Heart right ventricle (tissue), 16 donors: ENCODE measurements around the gene ACOXL. TPM values are rescaled to one million over a fixed set of nuclear protein-coding genes. Genes with fewer than 3 reads are reported as not detected.

Experiments used
- ATAC-seq, 8 donors: fragments of 200-7000 bp; cut with Tn5 transposase; one replicate each; pipeline ENCODE4 v1.9.1; 2020; ENCODE audit warnings: mild to moderate bottlenecking in 8 of 8, moderate library complexity in 8 of 8, moderate number of reproducible peaks in 1 of 8
- DNase-seq, 2 donors: peaks; one replicate each; pipeline ENCODE4 v3.0.0-alpha.2; 2020
- H3K27ac ChIP-seq, 10 donors: fragments of 200-600 bp; sonication (generic) in 2 of 10; one replicate each; pipeline versions ENCODE4 v1.5.0 to v1.8.0; 2020 to 2022; ENCODE audit warnings: mild to moderate bottlenecking in 3 of 10
- H3K27me3 ChIP-seq, 7 donors: fragments of 200-600 bp; one replicate each; pipeline ENCODE4 v1.8.0; 2021 to 2022; ENCODE audit warnings: mild to moderate bottlenecking in 2 of 7
- H3K36me3 ChIP-seq, 9 donors: fragments of 200-600 bp; sonication (generic) in 1 of 9; one replicate each; pipeline versions ENCODE4 v1.5.0 to v1.8.0; 2020 to 2022; ENCODE audit warnings: mild to moderate bottlenecking in 2 of 9
- H3K4me1 ChIP-seq, 9 donors: fragments of 200-600 bp; sonication (generic) in 1 of 9; one replicate each; pipeline versions ENCODE4 v1.5.0 to v1.8.0; 2020 to 2022; ENCODE audit warnings: mild to moderate bottlenecking in 4 of 9
- H3K4me3 ChIP-seq, 10 donors: fragments of 200-600 bp; sonication (generic) in 2 of 10; one replicate each; pipeline versions ENCODE4 v1.5.0 to v1.8.0; 2020 to 2022; ENCODE audit warnings: mild to moderate bottlenecking in 7 of 10, moderate library complexity in 2 of 10
- H3K9me3 ChIP-seq, 11 donors: fragments of 200-600 bp in 10 of 11; sonication (generic) in 2 of 11; one replicate each; pipeline versions ENCODE4 v1.5.0 to v1.8.0; 2013 to 2022; ENCODE audit warnings: mild to moderate bottlenecking in 2 of 11, control low read depth in 1 of 11, moderate library complexity in 1 of 11
- CTCF ChIP-seq, 9 donors: fragments of 200-600 bp; sonication (generic) in 2 of 9; IDR thresholded peaks; one replicate each; pipeline versions ENCODE4 v1.5.0 to v1.8.0; 2021 to 2022; ENCODE audit warnings: antibody characterized with exemption in 9 of 9, mild to moderate bottlenecking in 5 of 9, moderate library complexity in 1 of 9
- WGBS, 2 donors: extraction: QIAGEN DNeasy Blood & Tissue Kit; methylation state at CpG; one replicate each; pipeline ENCODE4 v1.1.7; 2013; ENCODE audit warnings: inconsistent platforms in 1 of 2; 5-methylcytosine and 5-hydroxymethylcytosine counted together
- intact Hi-C, 10 donors: fragments of 100-400 bp; cut with DNase I; formaldehyde crosslinking; loops; one replicate each; pipeline versions ENCODE4 v1.11.1 to v1.14.2; 2022
- polyA plus RNA-seq, 2 donors: library from polyadenylated mRNA; stranded (reverse); fragments of 200-250 nt; gene quantifications; one replicate each; pipeline ENCODE4 v1.2.3, GENCODE V29; 2013
- total RNA-seq, 10 donors: library from RNA; stranded (reverse); fragmentation: NEBNext Ultra II Directional in 3 of 10; extraction: Animal tissue kit (Norgen Biotek cat#: 25700) in 3 of 10; gene quantifications; one replicate each; pipeline versions ENCODE4 v1.2.1 to v1.2.4, GENCODE V29; 2021 to 2023
- donor health status: Arrhythmogenic right ventricular cardiomyopathy.
- donor health status: ischemic (EF 13 %, LVEDD 7.1; RV severe dilation, severe dysfunction).
- donor health status: healthy with polysubstance abuse.
- donor health status: DM: no; HTN: yes; CAD: no.
- donor health status: DM: no; HTN: no; CAD: no.
- donor health status: ischemic (EF 25% LVEDD 6.9; RV normal size, moderate dysfunction).
- donor health status: ischemic (EF 25% LVEDD 5.7; RV mildly dilated, moderate dysfunction).
- donor health status: healthy.
- donor health status: DM: yes; HTN: yes; CAD: no.
- donor health status: Ischemic cardiomyopathy.
- donor health status: ischemic (EF 35%, LVEDD 5.7; RV mildly dilated, moderate dysfunction).
- donor health status: nonischemic (EF 11% LVEDD 7.7; RV severe dilation, severe dysfunction).
- donor health status: DM: yes; HTN: yes; CAD: no.
- donor health status: PGD.
- donor health status: ischemic (EF 29% LVEDD 5.4; RV normal size, mild dysfunction).
- donor health status: nonischemic (EF 23%, LVEDD 6.1; RV moderate dilation, normal function).

Gene ACOXL
- total and polyA plus RNA-seq, 12 donors: not detected

DNA sequence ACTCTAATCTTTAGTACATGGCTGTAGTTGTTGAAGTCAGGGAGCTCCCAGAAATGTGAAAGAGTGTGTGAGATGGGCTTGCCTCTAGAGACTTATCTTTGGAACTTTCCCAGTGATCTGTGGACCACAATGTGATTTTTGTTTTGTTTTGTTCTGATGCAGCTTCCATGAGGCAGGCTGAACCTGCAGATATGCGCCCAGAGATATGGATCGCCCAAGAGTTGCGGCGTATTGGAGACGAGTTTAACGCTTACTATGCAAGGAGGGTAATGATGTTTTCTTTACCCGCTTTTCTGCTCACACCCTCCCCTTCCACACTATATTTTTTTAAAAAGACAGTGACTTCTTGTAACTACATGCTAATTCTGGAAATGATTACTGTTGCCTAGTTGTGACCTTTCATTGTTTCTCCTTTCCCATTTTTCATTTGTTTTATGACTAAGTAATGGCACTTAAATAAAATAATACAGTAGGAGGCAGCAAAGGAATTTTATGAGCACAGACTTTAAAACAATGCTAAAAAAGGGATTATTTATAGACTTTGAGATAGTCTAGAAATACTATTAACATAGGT, 417.6 kb downstream of the ACOXL start:
- no peak overlapping the region for H3K27ac ChIP-seq
- H3K27me3 ChIP-seq: no peaks in the 10 kb centered on the region
- no peak overlapping the region for H3K4me3 ChIP-seq
- no peaks in the 10 kb centered on the region for H3K9me3 ChIP-seq
- DNase-seq (no peak), ATAC-seq (no peak)
- WGBS, 2 donors: 86 to 89% methylated on average over 7 of the region's 7 CpGs
- H3K4me1 ChIP-seq: peaks cover 0 to 22% (median 15%) of the 10 kb centered on the region in 9 donors
- no peak for TF ChIP-seq CTCF (IDR thresholded peaks at IDR 0.05)
- H3K36me3 ChIP-seq: peaks cover 0 to 49% (median 13%) of the 10 kb centered on the region in 9 donors
- intact Hi-C loops: no loop called here

- Histone ChIP-seq H3K4me3 (no peak overlapping the region), H3K4me1 (peaks cover 0 to 15% (median 7%) of the 10 kb centered on the region in 9 donors), H3K27ac (no peak overlapping the region), H3K9me3 (no peaks in the 10 kb centered on the region), H3K27me3 (no peaks in the 10 kb centered on the region), H3K36me3 (peaks cover 0 to 68% (median 13%) of the 10 kb centered on the region in 9 donors)
- TF ChIP-seq CTCF (IDR thresholded peaks at IDR 0.05): no peak
- no peak for DNase-seq
- ATAC-seq: no peak
- WGBS, 2 donors: 87 to 98% methylated on average over 6 of the region's 6 CpGs
- intact Hi-C loops: no loop called here
These were observed 422.4 kb downstream of the ACOXL start for GRCh38 chr2:111154758-111155157.

DNA sequence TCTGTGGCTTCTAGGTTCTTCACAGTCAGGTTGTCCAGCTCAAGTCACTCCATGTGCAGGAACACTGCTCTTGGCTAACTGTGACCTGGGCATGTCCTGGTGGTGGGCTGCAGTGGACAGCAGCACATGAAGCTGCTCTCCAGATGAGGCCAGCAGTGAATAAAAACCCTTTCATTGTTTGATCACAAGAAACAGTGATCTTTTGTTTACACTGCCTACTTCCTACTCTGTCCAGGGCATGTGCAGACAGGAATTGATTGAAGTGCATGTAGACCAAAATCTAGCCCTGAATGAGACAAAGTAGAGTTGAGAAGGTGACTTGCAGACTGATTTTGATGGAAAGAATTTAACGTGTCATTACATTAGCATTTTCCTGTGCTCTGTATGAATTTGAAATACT, 423.2 kb downstream of the ACOXL start:
- H3K36me3 ChIP-seq: peaks cover 0 to 60% (median 13%) of the 10 kb centered on the region in 9 donors
- WGBS, 2 donors: 71 to 89% methylated on average over 1 of the region's 1 CpG
- intact Hi-C loops: no loop called here

DNA sequence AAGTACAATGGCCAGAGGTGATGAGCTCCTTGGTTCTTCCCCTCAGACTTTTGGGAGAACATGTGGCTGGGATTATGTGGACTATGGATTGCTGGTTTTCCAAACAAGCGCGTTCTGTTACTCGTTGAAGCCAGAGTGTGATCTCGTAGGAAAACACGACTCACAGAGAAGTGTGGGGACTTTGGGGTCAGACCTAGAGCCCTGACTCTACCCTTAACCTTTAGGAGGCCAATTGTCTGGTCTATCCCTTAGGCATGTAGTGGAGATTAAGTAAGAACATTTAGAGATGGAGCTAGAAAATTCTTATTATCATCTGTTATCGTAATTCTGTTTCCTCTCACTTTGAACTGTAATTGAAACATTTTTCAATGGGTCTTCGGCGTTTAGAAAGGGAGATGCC, 424.2 kb downstream of the ACOXL start:
- WGBS, 2 donors: 93 to 96% methylated on average over 8 of the region's 8 CpGs
- no peak overlapping the region for H3K4me3 ChIP-seq
- no peaks in the 10 kb centered on the region for H3K9me3 ChIP-seq
- peaks cover 0 to 28% (median 16%) of the 10 kb centered on the region in 9 donors for H3K4me1 ChIP-seq
- no peak for TF ChIP-seq CTCF (IDR thresholded peaks at IDR 0.05)
- no peaks in the 10 kb centered on the region for H3K27me3 ChIP-seq
- intact Hi-C loops: no loop called here
- DNase-seq: no peak
- peaks cover 0 to 51% (median 11%) of the 10 kb centered on the region in 9 donors for H3K36me3 ChIP-seq
- no peak for ATAC-seq
- no peak overlapping the region for H3K27ac ChIP-seq

More for the DNA sequence above, 423.2 kb downstream of the ACOXL start:
- Histone ChIP-seq H3K27me3 (no peaks in the 10 kb centered on the region), H3K27ac (no peak overlapping the region), H3K9me3 (no peaks in the 10 kb centered on the region), H3K4me1 (peaks cover 0 to 18% (median 13%) of the 10 kb centered on the region in 9 donors), H3K4me3 (no peak overlapping the region)
- TF ChIP-seq CTCF (IDR thresholded peaks at IDR 0.05): no peak
- DNase-seq (no peak), ATAC-seq (no peak)
